AG08395 (cell line): ENCODE measurements around the gene SERTAD1.
A peak's percentile ranks its signal among the peaks of the same experiment; 100 is the strongest.
"Not testable (repeated sequence)": the region's sequence is repeated elsewhere in the genome, so short reads cannot be mapped to it uniquely, and the experiment has no call there.

Source experiments
- DNase-seq: peaks from one replicate; pipeline ENCODE4 v3.0.0; 2012; ENCODE audit warnings: mixed read lengths, low spot score

SERTAD1 gene

GRCh38 chr19:40422748-40423566 lies 2.8 kb downstream of the SERTAD1 start:
- no peak for DNase-seq

- DNase-seq: no peak
Measured at GRCh38 chr19:40421993-40422747, 3.6 kb downstream of the SERTAD1 start.

- DNase-seq: peak; percentile 95
Measured at GRCh38 chr19:40420766-40421765, 4.7 kb downstream of the SERTAD1 start.

- no peak for DNase-seq
Measured at GRCh38 chr19:40420451-40420765, 5.4 kb downstream of the SERTAD1 start.

- DNase-seq: no peak
Measured at GRCh38 chr19:40419780-40420179, 6.0 kb downstream of the SERTAD1 start.

- no peak for DNase-seq
Measured at GRCh38 chr19:40419066-40419612, 6.7 kb downstream of the SERTAD1 start.

- no peak for DNase-seq
Measured at GRCh38 chr19:40418040-40418439, 7.8 kb downstream of the SERTAD1 start.

GRCh38 chr19:40417643-40417981 lies 8.2 kb downstream of the SERTAD1 start:
- DNase-seq: no peak

- DNase-seq: peak; percentile 38
Measured at GRCh38 chr19:40416918-40417642, 8.7 kb downstream of the SERTAD1 start.

GRCh38 chr19:40415768-40416167 lies 10.0 kb downstream of the SERTAD1 start:
- no peak for DNase-seq

- DNase-seq: no peak
Measured at GRCh38 chr19:40414542-40415535, 11.0 kb downstream of the SERTAD1 start.

- DNase-seq: no peak
Measured at GRCh38 chr19:40413291-40413845, 12.4 kb downstream of the SERTAD1 start, which contains the start of gene PRX. Gene PRX, minus strand, starts transcription at chr19:40413378. Its CDS starts 5,446 bp downstream, at chr19:40407932.

GRCh38 chr19:40412866-40413265 lies 12.9 kb downstream of the SERTAD1 start:
- DNase-seq: no peak

- no peak for DNase-seq
Measured at GRCh38 chr19:40411958-40412499, 13.8 kb downstream of the SERTAD1 start.

- no peak for DNase-seq
Measured at GRCh38 chr19:40411125-40411842, 14.5 kb downstream of the SERTAD1 start.

- no peak for DNase-seq
Measured at GRCh38 chr19:40410030-40410389, 15.8 kb downstream of the SERTAD1 start.

GRCh38 chr19:40408598-40408925 lies 17.2 kb downstream of the SERTAD1 start:
- not testable (repeated sequence) for DNase-seq

- no peak for DNase-seq
Measured at GRCh38 chr19:40407714-40408597, 17.8 kb downstream of the SERTAD1 start.
